Ovary (tissue), 3 donors: Measurements from ENCODE around the gene PLCB3.

Experiments used
- EP300 ChIP-seq: sonication (generic); formaldehyde crosslinking; IDR thresholded peaks from one replicate; pipeline ENCODE4 v1.6.1; 2017; ENCODE audit warnings: antibody characterized with exemption
- POLR2A ChIP-seq: fragments of 450-650 bp; IDR thresholded peaks from one replicate; pipeline ENCODE4 v1.6.1; 2017; ENCODE audit warnings: antibody characterized with exemption, mild to moderate bottlenecking, moderate library complexity
- TF ChIP-seq, protein P1 (sequence below), 3 donors: fragments of 450-650 bp in 2 of 3; fragments of 200-600 bp in 1 of 3; IDR thresholded peaks; one replicate each; pipeline versions ENCODE4 v1.5.1 to v1.8.0; 2016 to 2022; ENCODE audit warnings: antibody characterized with exemption in 3 of 3, mild to moderate bottlenecking in 1 of 3
- donor health status: DM: no; HTN: no; CAD: no.

- TF ChIP-seq, protein P1, sequence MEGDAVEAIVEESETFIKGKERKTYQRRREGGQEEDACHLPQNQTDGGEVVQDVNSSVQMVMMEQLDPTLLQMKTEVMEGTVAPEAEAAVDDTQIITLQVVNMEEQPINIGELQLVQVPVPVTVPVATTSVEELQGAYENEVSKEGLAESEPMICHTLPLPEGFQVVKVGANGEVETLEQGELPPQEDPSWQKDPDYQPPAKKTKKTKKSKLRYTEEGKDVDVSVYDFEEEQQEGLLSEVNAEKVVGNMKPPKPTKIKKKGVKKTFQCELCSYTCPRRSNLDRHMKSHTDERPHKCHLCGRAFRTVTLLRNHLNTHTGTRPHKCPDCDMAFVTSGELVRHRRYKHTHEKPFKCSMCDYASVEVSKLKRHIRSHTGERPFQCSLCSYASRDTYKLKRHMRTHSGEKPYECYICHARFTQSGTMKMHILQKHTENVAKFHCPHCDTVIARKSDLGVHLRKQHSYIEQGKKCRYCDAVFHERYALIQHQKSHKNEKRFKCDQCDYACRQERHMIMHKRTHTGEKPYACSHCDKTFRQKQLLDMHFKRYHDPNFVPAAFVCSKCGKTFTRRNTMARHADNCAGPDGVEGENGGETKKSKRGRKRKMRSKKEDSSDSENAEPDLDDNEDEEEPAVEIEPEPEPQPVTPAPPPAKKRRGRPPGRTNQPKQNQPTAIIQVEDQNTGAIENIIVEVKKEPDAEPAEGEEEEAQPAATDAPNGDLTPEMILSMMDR (IDR thresholded peaks at IDR 0.05) = no peak
- no peak for TF ChIP-seq POLR2A
- no peak for TF ChIP-seq EP300
Observed at GRCh38 chr11:64232967-64233315, 18.4 kb upstream of the PLCB3 start.
